Liver (tissue), 9 donors: ENCODE measurements around the gene ACTR3C. TPM values are rescaled to one million over a fixed set of nuclear protein-coding genes. Genes with fewer than 3 reads are reported as not detected.

ENCODE experiments used
- DNase-seq: peaks from one replicate; pipeline ENCODE4 v3.0.0-alpha.2; 2017; ENCODE audit warnings: low spot score
- H3K27ac ChIP-seq, 2 donors: one replicate each; pipeline ENCODE4 v1.7.0; 2013; ENCODE audit warnings: inconsistent platforms in 2 of 2, low read length in 2 of 2, control low read depth in 1 of 2, low read depth in 1 of 2, mild to moderate bottlenecking in 1 of 2
- H3K27me3 ChIP-seq, 4 donors: one replicate each; pipeline versions ENCODE4 v1.6.1 to v1.7.0; 2013; ENCODE audit warnings: low read length in 3 of 4, inconsistent platforms in 1 of 4, mild to moderate bottlenecking in 1 of 4, moderate library complexity in 1 of 4; ENCODE audit not compliant: control insufficient read depth in 4 of 4, insufficient read depth in 4 of 4
- H3K36me3 ChIP-seq, 4 donors: one replicate each; pipeline versions ENCODE4 v1.6.1 to v1.7.0; 2013; ENCODE audit warnings: low read length in 3 of 4, mild to moderate bottlenecking in 3 of 4, low read depth in 1 of 4, moderate library complexity in 1 of 4; ENCODE audit not compliant: control insufficient read depth in 4 of 4, insufficient read depth in 3 of 4
- H3K4me1 ChIP-seq, 4 donors: one replicate each; pipeline versions ENCODE4 v1.6.1 to v1.7.0; 2013; ENCODE audit warnings: low read length in 3 of 4, mild to moderate bottlenecking in 3 of 4, moderate library complexity in 1 of 4; ENCODE audit not compliant: control insufficient read depth in 4 of 4, insufficient read depth in 4 of 4
- H3K4me3 ChIP-seq, 3 donors: one replicate each; pipeline versions ENCODE4 v1.6.1 to v1.7.0; 2013; ENCODE audit warnings: low read length in 3 of 3, control low read depth in 1 of 3, low read depth in 1 of 3, mild to moderate bottlenecking in 1 of 3
- H3K9ac ChIP-seq, 2 donors: one replicate each; pipeline ENCODE4 v1.7.0; 2013; ENCODE audit warnings: low read length in 2 of 2, mild to moderate bottlenecking in 2 of 2, moderate library complexity in 2 of 2, control low read depth in 1 of 2, low read depth in 1 of 2
- H3K9me3 ChIP-seq, 4 donors: one replicate each; pipeline versions ENCODE4 v1.6.1 to v1.7.0; 2013; ENCODE audit warnings: low read length in 3 of 4; ENCODE audit not compliant: control insufficient read depth in 4 of 4
- ATF3 ChIP-seq: IDR thresholded peaks from 2 replicates; pipeline ENCODE4 v1.6.1; 2016; ENCODE audit warnings: antibody characterized with exemption
- EGR1 ChIP-seq, 2 donors: IDR thresholded peaks; 2 replicates each; pipeline ENCODE4 v1.6.1; 2016 to 2018; ENCODE audit warnings: antibody characterized with exemption in 2 of 2, low read depth in 2 of 2
- FOXA2 ChIP-seq: IDR thresholded peaks from 2 replicates; pipeline ENCODE4 v1.6.1; 2016; ENCODE audit warnings: antibody characterized with exemption
- GABPA ChIP-seq, 2 donors: IDR thresholded peaks in 1 of 2; conservative IDR thresholded peaks in 1 of 2; 2 replicates each; pipeline ENCODE4 v1.6.1; 2016; ENCODE audit warnings: antibody characterized with exemption in 2 of 2, mild to moderate bottlenecking in 1 of 2, moderate library complexity in 1 of 2
- HNF4A ChIP-seq, 2 donors: conservative IDR thresholded peaks; 2 replicates each; pipeline ENCODE4 v1.6.1; 2016; ENCODE audit warnings: antibody characterized with exemption in 2 of 2, mild to moderate bottlenecking in 2 of 2
- HNF4G ChIP-seq: IDR thresholded peaks from 2 replicates; pipeline ENCODE4 v1.6.1; 2016; ENCODE audit warnings: antibody characterized with exemption
- JUND ChIP-seq, 2 donors: IDR thresholded peaks; 2 replicates each; pipeline ENCODE4 v1.6.1; 2016; ENCODE audit warnings: antibody characterized with exemption in 2 of 2
- MAX ChIP-seq: IDR thresholded peaks from 2 replicates; pipeline ENCODE4 v1.6.1; 2016; ENCODE audit warnings: antibody characterized with exemption
- NR2F2 ChIP-seq: IDR thresholded peaks from 2 replicates; pipeline ENCODE4 v1.6.1; 2016; ENCODE audit warnings: antibody characterized with exemption
- RAD21 ChIP-seq, 2 donors: IDR thresholded peaks; 2 replicates each; pipeline ENCODE4 v1.6.1; 2016; ENCODE audit warnings: antibody characterized with exemption in 2 of 2, mild to moderate bottlenecking in 2 of 2
- RXRA ChIP-seq, 2 donors: IDR thresholded peaks; 2 replicates each; pipeline ENCODE4 v1.6.1; 2017 to 2018; ENCODE audit warnings: antibody characterized with exemption in 2 of 2, mild to moderate bottlenecking in 1 of 2
- SP1 ChIP-seq: IDR thresholded peaks from 2 replicates; pipeline ENCODE4 v1.6.1; 2018; ENCODE audit warnings: antibody characterized with exemption, mild to moderate bottlenecking
- TAF1 ChIP-seq: conservative IDR thresholded peaks from 2 replicates; pipeline ENCODE4 v1.6.1; 2016; ENCODE audit warnings: antibody characterized with exemption, mild to moderate bottlenecking
- YY1 ChIP-seq: IDR thresholded peaks from 2 replicates; pipeline ENCODE4 v1.6.1; 2016; ENCODE audit warnings: antibody characterized with exemption, mild to moderate bottlenecking
- WGBS: extraction: QIAGEN DNeasy Blood & Tissue Kit; methylation state at CpG from one replicate; pipeline ENCODE4 v1.1.7; 2013; 5-methylcytosine and 5-hydroxymethylcytosine counted together
- polyA plus RNA-seq, 2 donors: library from polyadenylated mRNA; stranded (reverse) in 1 of 2; unstranded in 1 of 2; fragments of 200-250 nt in 1 of 2; fragments of >200 nt in 1 of 2; fragmentation: Nextera tagmentation in 1 of 2; extraction: Ambion mirVana in 1 of 2; gene quantifications; one replicate each; pipeline versions ENCODE4 v1.2.1 to v1.2.3, GENCODE V29; 2013 to 2015
- total RNA-seq, 2 donors: library from RNA; depleted of rRNA; stranded (reverse); fragments of >200 nt; gene quantifications; one replicate each; pipeline ENCODE4 v1.2.3, GENCODE V29; 2014
- TF ChIP-seq, protein P1 (sequence below): fragments of 150-350 bp; IDR thresholded peaks from 2 replicates; pipeline ENCODE4 v1.5.1; 2017; ENCODE audit warnings: improper control_type of control experiment, low read depth, low read length; ENCODE audit not compliant: missing input control
- TF ChIP-seq, protein P2 (sequence below): IDR thresholded peaks from 2 replicates; pipeline ENCODE4 v1.6.1; 2016; ENCODE audit warnings: antibody characterized with exemption
- donor health status: healthy.
- donor health status: healthy.
- donor health status: healthy.
- donor health status: healthy.
- donor health status: healthy.

Gene ACTR3C
- total and polyA plus RNA-seq, 4 donors, result 3.0 to 61.7 (median 28.3) TPM

DNA sequence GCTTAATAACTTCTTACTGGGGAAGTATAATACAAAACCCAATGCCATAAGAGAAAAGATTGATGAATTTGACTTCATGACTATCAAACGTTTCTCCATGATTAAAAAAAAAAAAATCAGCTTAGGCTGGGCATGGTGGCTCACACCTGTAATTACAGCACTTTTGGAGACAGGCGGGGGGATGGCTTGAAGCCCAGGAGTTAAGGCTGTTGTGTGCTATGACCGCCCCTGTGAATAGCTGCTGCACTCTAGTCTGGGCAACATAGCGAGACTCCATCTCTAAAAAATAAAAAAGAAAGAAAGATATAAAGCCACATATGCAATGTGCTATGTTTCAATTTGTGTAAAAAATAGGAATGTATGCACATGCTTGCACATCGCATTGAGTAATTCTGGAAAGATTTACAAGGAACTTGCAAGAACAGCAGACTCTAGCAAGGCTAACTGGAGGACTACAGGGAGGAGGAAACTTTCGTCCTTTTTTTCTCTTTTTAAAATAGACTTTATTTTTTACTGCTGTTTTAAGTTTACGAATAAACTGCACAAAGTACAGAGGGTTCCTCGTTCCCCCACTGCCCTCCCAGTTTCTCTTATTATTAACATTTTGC lies 28.3 kb upstream of the ACTR3C start:
- H3K9ac ChIP-seq, result no peak overlapping the region
- no peak overlapping the region for H3K27ac ChIP-seq
- 74% methylated on average over 8 of the region's 8 CpGs for WGBS
- peaks cover 0 to 28% (median 19%) of the 10 kb centered on the region in 4 donors for H3K4me1 ChIP-seq
- H3K27me3 ChIP-seq, result no peaks in the 10 kb centered on the region
- no peak for DNase-seq
- peaks cover 0 to 2% (median 0%) of the 10 kb centered on the region in 4 donors for H3K36me3 ChIP-seq
- H3K9me3 ChIP-seq, result no peaks in the 10 kb centered on the region
- TF ChIP-seq EGR1 (IDR thresholded peaks at IDR 0.05; ENCODE audit: low read depth in 2 of 2) (no peak), YY1 (no peak), NR2F2 (no peak), MAX (no peak), ATF3 (no peak), HNF4G (no peak), JUND (IDR thresholded peaks at IDR 0.05) (no peak), GABPA (IDR thresholded peaks at IDR 0.05 in 1 of 2, conservative IDR thresholded peaks at IDR 0.05 in 1 of 2) (no peak), HNF4A (conservative IDR thresholded peaks at IDR 0.05) (no peak), SP1 (no peak), RAD21 (IDR thresholded peaks at IDR 0.05) (no peak), FOXA2 (no peak), RXRA (IDR thresholded peaks at IDR 0.05) (no peak)
- TF ChIP-seq, protein P1, sequence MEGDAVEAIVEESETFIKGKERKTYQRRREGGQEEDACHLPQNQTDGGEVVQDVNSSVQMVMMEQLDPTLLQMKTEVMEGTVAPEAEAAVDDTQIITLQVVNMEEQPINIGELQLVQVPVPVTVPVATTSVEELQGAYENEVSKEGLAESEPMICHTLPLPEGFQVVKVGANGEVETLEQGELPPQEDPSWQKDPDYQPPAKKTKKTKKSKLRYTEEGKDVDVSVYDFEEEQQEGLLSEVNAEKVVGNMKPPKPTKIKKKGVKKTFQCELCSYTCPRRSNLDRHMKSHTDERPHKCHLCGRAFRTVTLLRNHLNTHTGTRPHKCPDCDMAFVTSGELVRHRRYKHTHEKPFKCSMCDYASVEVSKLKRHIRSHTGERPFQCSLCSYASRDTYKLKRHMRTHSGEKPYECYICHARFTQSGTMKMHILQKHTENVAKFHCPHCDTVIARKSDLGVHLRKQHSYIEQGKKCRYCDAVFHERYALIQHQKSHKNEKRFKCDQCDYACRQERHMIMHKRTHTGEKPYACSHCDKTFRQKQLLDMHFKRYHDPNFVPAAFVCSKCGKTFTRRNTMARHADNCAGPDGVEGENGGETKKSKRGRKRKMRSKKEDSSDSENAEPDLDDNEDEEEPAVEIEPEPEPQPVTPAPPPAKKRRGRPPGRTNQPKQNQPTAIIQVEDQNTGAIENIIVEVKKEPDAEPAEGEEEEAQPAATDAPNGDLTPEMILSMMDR, result no peak
- TF ChIP-seq, protein P2, sequence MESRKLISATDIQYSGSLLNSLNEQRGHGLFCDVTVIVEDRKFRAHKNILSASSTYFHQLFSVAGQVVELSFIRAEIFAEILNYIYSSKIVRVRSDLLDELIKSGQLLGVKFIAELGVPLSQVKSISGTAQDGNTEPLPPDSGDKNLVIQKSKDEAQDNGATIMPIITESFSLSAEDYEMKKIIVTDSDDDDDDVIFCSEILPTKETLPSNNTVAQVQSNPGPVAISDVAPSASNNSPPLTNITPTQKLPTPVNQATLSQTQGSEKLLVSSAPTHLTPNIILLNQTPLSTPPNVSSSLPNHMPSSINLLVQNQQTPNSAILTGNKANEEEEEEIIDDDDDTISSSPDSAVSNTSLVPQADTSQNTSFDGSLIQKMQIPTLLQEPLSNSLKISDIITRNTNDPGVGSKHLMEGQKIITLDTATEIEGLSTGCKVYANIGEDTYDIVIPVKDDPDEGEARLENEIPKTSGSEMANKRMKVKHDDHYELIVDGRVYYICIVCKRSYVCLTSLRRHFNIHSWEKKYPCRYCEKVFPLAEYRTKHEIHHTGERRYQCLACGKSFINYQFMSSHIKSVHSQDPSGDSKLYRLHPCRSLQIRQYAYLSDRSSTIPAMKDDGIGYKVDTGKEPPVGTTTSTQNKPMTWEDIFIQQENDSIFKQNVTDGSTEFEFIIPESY, result no peak
- H3K4me3 ChIP-seq, result no peak overlapping the region

DNA sequence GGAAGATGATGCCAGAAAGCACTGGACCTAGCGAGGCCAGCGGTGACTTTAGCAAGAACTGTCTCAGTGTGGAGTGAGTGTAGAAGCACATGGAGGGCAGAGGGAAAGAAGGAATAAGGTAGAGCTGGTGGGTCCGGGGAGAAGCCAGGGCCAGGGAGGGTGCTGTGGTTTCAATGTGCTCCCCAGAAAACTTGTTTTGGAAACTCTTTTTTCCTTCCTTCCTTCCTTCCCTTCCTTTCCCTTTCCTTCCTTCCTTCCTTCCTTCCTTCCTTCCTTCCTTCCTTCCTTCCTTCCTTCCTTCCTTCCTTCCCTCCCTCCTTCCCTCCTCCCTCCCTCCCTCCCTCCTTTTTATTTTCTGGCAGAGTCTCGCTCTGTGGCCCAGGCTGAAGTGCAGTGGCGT lies 23.6 kb upstream of the ACTR3C start:
- WGBS, result 93% methylated on average over 5 of the region's 5 CpGs
- no peak overlapping the region for H3K4me3 ChIP-seq
- peaks cover 0 to 2% (median 0%) of the 10 kb centered on the region in 4 donors for H3K36me3 ChIP-seq
- no peak overlapping the region for H3K27ac ChIP-seq
- no peak for TF ChIP-seq YY1
- no peak for TF ChIP-seq EGR1 (IDR thresholded peaks at IDR 0.05; ENCODE audit: low read depth in 2 of 2)
- TF ChIP-seq TAF1, result no peak
- TF ChIP-seq SP1, result no peak
- TF ChIP-seq, protein P1, result no peak
- no peak overlapping the region for H3K9ac ChIP-seq
- H3K4me1 ChIP-seq, result peaks cover 4 to 20% (median 20%) of the 10 kb centered on the region in 4 donors
- no peaks in the 10 kb centered on the region for H3K9me3 ChIP-seq
- H3K27me3 ChIP-seq, result no peaks in the 10 kb centered on the region
- no peak for DNase-seq
